ENCODE data around the gene DAB2IP. TPM values are rescaled to one million over a fixed set of nuclear protein-coding genes. Genes with fewer than 3 reads are reported as not detected.

DAB2IP gene
- total RNA-seq, 1 donor from 2014 or later, result 53.0 TPM

DNA sequence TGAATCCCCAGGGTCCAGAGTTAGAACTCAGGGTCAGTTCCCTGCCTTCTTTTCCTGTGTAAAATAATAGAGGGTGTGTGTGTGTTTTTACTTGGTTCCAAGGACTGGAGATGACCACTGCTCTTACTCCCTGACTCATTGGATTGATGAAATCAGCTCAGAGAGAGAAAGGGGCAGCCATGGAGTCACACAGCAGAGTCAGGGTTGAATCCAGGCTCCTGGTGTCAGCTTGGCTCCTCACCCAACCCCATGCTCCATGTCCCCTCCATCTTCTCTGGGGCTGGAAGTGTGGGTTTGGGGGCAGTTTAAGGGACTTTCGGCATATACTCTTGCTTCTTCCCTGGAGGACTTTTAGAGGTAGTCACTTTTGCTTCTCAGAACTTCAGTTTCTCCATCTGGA, 21.6 kb downstream of the DAB2IP start:
- intact Hi-C loops (cut with DNase I), result no loop called here
- no peak for DNase-seq (ENCODE audit: missing footprints)
- no peak for ATAC-seq

DNA sequence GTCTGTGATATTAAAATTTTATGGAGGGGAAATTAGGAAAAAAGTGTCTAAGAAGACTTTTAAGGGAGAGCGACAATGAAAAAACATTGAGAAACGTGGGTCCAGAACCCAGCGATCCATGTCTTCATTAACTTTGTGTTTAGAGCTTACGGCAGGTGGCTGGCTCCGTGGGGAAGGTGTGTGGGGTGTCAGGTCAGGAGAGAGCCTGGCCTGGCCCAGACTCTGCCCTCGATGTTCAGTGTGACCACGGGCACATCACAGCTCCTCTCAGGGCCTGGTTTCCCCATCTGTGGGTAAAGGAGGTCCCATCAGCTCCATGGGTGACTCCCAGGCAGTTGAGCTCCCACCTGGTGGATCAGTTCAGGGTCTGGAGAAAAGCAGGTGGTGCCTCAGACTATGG, 22.1 kb downstream of the DAB2IP start:
- intact Hi-C loops (cut with DNase I), result no loop called here
- no peak for ATAC-seq
- no peak for DNase-seq (ENCODE audit: missing footprints)

DNA sequence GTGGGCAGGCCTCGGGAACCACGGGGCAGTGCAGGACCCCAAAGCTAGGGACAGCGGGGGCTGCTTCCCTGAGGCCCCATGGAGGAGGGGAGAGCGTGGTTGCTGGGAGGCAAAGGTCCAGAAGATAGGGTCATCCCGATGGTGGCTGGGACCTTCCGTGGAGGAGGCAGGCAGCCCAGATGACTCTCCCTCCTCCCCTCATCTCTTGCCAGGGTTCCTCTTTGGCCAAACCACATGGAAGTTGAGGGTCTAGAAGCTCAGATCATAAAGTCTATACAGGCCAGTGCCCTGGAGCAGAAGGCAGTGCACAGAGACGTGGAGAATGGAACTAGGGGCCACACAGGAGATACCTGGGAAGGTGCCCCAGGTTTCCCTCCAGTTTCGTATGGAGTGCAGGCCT, 22.6 kb downstream of the DAB2IP start:
- no peak for DNase-seq (ENCODE audit: missing footprints)
- ATAC-seq, result no peak
- intact Hi-C loops (cut with DNase I), result no loop called here

DNA sequence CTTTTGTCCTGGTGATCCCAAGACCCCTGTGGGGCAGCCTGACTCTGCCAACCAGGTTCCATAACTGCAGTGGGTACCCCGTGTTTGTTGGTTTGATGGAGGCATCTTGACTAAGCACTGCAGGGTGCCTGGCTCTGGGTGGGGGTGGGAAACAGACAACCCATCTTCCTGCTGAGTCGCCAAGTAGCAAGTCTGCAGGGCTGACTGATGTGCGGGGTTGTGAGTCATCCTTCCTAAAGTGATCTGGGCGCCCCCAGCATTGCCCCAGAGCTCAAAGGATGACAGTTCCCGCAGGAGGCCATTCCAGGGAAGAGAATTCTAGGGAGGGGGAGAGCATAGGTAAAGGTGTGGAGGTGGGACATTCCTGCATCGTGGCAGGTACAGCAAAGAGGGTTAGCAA, 23.5 kb downstream of the DAB2IP start:
- ATAC-seq (no peak), DNase-seq (ENCODE audit: missing footprints) (peak; percentile 55)
- intact Hi-C loops (cut with DNase I), result no loop called here

DNA sequence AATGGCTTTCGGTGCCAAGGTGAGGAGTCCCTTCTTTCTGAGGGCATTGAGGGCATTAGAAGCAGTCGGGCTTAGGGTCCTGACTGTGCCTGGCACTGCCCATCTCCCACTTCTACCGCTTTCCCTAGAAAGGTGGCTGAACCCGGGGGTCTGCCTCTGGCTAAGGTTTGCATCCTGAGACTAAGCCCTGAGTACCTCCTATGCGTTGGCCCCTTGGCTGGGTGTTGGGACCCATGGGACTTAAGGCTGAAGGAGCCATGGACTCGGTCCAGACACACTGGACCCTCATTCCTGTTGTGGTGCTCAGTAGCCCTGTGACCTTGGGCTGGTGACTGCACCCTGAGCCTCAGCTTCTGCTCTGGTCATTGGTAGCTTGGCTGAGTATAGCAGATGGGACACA, 23.9 kb downstream of the DAB2IP start:
- intact Hi-C loops (cut with DNase I), result no loop called here
- DNase-seq (ENCODE audit: missing footprints) (peak; percentile 51), ATAC-seq (no peak)

DNA sequence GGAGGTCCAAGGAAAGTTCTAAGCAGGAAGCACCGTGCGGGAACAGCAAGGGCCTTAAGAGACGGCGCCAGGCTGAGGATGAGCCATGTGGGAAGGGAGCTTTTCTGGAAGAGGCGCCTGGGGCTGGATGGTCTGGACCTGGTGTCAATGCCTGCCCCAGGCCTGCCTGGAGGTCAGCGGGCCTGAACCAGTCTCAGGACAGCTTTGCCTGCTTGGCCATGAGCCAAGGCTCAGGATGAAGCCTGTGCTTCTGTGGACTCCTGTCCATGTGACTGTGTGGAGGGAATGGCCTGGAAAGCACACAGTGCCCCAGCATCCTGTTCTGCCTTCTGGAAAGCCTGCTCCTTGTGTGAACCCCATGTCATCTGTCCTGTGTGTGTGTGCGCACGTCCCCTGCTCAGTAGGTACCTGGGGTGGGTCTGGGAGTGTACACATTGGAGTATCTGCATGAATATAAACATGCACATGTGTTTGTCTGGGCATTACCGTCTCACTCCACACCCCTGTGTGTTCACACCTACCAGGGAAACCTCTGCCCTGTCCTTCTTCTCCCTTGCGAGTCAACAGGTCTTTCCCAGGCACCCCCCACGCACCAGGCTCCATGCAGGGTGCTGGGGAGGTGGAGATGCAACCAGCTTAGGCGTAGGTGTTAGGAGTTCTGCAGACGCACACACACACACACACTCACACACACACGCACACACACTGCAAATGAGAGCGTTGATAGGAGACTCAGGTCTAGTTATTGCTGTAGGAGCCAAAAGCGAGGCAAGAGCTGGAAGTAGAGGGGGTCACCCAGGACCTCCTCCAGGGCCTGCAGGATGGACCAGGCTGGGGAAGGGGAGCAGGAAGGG, 24.8 kb downstream of the DAB2IP start:
- intact Hi-C loops (cut with DNase I), result no loop called here
- peak; percentile 66 for DNase-seq (ENCODE audit: missing footprints)
- peak; percentile 58 for ATAC-seq

DNA sequence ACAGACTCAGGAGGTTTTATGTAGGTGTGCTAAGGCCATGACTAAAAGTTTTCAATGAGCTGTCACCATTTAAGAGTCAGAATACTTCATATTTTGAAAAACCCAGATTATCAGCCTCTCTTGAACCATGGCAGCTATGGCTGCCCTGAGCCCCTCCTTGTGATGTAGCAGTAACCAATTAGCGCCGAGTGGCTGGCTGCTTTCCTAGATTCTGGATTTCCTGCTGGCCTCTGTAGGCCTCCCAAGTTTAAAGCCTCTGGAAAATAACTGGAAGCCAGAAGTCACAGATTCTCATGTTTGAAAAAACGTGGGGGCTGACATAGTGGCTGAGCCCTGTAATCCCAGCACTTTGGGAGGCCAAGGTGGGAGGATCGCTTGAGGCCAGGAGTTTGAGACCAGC, 25.5 kb downstream of the DAB2IP start:
- DNase-seq (ENCODE audit: missing footprints) (peak; percentile 50), ATAC-seq (no peak)
- intact Hi-C loops (cut with DNase I), result no loop called here

DNA sequence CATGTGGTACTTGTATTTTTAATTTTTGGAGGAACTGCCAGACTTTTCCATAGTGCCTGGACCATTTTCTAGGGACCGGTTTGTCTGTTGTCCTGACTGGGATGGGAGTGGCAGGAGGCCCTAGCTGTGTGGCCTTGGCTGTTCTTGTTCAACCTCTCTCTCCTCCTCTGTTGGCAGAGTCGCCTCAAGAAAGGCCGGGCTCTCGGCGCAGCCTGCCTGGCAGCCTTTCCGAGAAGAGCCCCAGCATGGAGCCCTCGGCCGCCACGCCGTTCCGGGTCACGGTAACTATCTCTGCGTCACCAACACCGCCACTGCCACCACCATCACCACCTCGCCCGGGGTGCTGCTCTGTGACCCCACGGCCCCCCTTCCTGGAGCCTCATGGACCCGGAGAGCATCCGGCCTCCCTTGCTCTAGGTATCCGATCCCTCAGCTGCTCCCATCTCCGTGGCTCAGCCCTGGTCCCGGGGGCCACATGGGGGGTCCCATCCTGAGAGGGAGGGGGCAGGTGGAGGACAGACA, 27.1 kb downstream of the DAB2IP start:
- DNase-seq (ENCODE audit: missing footprints), result peak; percentile 40
- intact Hi-C loops (cut with DNase I), result no loop called here
- no peak for ATAC-seq

DNA sequence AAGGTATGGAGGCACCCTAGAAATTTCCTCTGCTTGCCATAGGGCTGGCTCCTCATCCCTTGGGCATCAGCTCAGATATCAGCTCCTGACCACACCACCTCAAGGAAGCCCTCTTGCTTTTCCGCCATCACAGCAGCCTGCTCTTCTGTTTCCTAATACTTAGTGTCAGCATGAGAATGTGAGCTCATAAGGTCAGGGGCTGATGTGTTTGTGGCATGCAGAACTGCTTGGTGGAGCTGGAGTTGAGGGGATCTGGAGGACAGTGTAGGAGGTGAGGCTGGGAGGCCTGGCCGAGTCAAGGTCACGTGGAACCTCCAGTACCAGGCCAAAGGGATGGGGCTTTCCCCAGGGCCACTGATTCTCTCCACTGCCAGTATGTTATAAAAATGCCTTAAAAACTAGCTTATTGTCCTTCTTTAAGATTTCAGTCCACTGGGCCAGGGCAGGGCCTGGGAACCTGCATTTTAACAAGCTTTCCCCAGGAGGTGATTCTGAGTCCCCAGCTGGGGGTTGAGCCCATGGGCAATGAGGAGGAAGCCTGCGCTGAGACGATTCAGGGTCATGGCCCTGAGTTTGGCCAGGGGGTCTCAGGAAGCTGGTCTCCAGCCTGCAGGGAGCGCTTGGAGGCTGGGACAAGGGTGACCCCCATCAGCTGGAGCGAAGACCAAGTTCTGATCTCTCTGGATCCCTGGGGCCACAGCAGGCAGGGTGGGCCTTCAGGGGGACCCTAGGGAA, 28.6 kb downstream of the DAB2IP start:
- DNase-seq (ENCODE audit: missing footprints), result no peak
- intact Hi-C loops (cut with DNase I), result loop anchor here (5.0 kb wide), 1 partner anchor 133 kb away; no protein-coding TSS in a partner anchor
- ATAC-seq, result no peak

DNA sequence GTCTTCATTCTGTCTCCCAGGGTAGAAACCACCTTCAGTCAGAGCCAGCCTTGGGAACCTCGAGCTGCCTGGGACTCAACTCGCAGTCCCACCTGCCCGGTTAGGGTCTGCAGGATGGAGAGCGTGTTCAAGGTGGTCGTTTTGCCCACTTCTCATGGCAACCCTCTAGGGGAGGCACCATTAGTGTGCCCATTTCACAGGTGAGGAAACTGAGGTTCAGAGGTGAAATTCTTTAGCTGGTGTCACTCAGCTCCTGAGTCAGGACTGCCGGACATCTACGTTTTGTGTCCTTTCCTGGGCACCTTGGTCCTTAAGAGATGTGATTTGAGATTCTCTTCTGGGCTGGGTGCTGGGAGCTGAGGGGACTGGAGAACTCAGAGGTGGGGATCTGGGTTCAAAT, 30.0 kb downstream of the DAB2IP start:
- ATAC-seq (no peak), DNase-seq (ENCODE audit: missing footprints) (no peak)
- intact Hi-C loops (cut with DNase I), result loop anchor here (5.0 kb wide), 1 partner anchor 134 kb away; no protein-coding TSS in a partner anchor

DNA sequence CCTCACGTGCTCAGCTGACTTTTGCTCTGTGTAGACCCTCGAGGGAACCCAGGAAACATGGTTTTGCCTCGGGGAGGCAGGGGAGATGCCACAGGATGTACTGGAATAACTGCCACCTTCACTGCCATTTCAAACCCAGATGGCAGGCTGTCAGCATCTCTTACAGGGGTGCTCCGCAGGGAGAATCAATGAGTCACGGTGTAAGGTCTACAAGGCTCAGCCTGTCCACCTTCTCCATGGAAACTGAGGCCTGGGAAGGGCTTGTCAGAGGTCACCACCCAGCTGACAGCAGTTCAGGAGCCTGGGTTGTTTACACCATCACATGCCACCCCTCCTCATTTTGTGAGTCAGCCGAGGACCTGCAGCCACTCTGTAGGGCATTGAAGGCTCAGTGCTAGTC, 30.8 kb downstream of the DAB2IP start:
- ATAC-seq, result no peak
- DNase-seq (ENCODE audit: missing footprints), result peak; percentile 45
- intact Hi-C loops (cut with DNase I), result loop anchor here (5.0 kb wide), 1 partner anchor 135 kb away; no protein-coding TSS in a partner anchor

DNA sequence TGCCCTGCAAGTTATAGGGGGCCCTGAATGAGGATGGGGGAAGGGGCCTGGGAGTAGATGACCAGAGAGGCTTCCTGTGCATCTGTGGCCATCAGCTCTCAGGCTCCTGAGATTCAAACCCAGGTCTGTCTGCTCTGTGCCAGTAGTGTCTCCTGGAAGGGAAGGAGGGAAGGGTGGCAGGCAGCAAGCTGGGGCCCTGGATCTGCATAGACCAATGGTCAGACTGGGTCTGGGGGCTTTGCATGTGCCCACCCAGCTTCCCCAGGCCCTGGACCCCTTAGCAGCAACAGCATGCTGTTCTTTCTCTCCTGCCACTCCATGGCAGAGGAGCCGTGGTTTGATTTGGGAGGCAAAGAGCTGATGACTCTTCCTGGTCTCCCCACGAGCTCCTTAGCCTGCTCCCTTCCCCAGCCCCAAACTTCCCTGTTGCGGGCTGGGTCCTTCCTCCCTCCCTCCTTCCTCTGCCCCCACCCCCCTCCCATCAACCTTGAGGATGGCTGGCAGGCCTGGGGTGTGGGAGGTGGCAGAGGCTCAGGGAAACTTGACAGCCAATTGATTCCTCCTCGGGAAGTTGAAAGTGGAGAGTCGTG, 31.6 kb downstream of the DAB2IP start:
- intact Hi-C loops (cut with DNase I), result loop anchor here (5.0 kb wide), 1 partner anchor 136 kb away; no protein-coding TSS in a partner anchor
- ATAC-seq, result no peak
- no peak for DNase-seq (ENCODE audit: missing footprints)

DNA sequence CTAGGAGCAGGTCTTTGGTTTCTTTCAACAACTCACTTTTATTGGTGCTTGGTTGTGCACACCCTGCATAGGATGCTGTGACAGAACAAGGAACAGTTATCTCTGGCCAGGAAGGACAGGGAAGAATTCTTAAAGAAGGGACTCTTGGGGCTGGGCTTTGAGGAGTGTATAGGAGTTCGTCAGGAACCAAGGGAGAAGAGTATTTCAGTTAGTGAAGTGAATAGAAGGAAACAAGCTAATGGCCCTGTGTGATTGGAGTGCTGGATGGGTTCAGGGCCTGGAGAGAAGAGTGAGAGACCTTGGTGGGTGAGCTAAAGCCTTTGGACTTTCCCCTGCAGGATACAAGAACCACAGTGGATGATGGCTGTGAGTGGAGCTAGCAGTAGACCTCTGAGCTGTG, 32.2 kb downstream of the DAB2IP start:
- ATAC-seq, result no peak
- intact Hi-C loops (cut with DNase I), result loop anchor here (5.0 kb wide), 1 partner anchor 136 kb away; no protein-coding TSS in a partner anchor
- no peak for DNase-seq (ENCODE audit: missing footprints)

DNA sequence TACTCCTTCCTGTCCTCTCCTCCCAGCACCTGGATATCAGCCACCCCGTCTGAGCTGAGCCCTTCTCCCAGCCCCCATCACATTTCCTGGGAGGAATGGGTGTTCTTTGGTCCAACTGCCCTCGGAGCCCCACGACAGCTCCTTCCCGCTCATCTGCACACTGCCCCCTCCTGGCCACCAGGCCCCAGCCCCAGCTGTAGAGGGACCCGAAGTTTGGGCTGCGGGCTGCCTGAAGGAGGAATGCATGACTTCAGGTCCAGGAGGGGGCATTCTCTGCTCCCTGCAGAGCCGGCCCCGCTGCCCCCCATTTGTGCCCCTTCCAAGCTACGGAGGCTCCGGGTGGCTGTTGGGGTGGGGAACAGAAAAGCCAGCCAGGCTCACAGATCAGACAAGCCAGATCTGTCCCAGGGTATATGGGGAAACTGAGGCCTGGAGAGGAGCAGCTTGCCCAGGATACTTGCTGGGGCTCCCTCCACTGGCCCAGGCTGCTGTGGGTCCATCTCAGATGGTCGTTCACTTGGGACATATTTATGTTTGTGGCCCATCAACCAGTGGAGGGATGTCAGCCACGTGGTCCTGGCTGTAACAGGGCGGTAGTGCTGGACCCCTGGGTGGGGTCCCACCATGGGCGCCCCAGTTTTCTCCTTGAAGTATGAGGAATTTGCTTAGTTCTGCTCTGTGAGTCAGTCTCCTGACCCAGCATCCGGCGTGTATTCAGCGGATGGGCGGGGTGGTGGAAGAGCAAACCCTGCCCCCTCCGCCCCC, 33.1 kb downstream of the DAB2IP start:
- intact Hi-C loops (cut with DNase I), result loop anchor here (5.0 kb wide), 1 partner anchor 137 kb away; no protein-coding TSS in a partner anchor
- ATAC-seq (no peak), DNase-seq (ENCODE audit: missing footprints) (peak; percentile 68)

DNA sequence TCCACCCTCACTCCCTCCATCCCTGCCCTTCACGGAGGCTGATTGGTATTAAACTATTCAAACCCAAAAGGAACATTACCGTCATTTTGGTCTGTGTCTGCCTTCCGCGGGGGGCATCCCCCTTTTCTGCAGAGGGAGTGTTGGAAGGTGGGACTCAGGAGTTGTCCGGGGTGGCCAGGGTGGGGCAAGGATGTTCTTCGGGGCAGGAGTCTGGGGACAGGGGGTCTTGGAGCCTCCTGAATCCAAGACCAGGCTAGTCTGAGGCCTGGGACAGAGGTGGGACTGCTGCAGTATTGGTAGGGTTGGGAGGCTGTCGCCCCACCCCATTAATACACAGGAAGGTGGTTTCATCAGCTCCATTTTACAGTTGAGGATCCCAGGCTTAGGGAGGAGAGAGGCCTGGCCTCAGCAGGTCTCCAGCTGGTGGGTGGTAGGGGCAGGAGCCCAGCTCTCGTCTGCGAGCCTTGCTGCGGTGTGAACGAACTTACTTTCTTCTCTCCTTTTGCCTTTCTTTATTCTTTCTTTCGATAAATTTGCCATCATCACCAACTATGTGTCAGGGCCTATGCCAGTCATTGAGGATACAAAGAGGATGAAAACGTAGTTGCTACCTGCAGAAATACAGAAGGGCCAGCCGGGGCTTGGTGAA, 33.8 kb downstream of the DAB2IP start:
- ATAC-seq (no peak), DNase-seq (ENCODE audit: missing footprints) (no peak)
- intact Hi-C loops (cut with DNase I), result no loop called here

DNA sequence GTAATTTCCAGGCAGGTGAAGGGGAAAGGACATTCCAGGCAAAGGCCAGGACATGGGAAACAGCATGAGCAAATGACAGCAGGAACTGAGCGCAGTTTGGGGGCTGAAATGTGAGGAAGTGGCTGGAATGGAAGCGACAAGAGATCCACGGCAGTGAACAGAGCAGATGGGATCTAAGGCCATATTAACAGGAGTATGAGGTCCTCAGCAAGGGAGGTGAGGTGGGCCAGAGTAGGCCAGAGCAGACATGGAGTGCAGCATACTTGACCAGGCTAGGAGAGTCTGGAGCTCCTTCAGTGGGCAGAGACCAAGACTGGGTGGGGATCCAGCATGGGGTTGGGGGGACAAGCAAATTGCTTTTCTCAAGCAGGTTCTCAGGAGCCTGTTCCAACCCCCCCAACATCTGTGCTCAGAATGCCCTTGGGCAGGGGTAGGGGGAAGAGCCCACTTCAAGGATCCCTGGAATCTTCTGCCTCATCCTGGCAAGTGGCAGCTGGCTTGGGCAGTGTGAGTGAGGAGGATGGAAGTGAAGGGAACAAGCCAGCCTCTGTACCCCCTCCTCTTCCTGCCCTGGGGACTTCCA, 34.5 kb downstream of the DAB2IP start:
- DNase-seq (ENCODE audit: missing footprints) (peak; percentile 48), ATAC-seq (no peak)
- intact Hi-C loops (cut with DNase I), result no loop called here

DNA sequence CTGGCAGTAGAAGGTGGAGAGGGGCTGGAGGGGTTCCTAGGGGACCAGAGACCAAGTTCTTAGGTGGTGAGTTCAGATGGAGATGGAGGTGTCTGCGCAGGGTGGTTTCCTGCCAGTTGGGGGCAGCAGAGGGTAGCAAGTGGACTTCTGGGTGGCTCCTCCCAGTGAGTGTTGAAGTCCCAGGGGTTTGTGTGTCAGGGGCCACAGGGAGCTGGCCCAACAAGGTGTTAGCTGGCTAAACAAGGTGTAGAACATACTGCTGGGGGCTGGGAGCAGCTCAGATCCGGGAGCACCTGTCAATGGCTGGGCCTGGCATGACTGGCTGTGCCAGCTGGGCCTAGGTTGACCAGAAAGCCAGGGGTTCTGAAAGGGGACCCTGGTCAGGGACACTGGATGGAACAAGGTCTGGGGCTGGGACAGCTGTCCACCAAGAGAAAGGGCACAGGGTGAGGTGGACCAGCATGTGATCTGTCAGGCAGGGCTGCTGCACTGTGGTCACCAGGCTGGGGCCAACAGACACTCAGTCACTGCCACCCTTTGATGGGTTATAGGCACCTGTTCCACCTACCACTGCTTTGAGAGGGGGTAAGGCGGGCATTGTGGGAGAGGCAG, 35.6 kb downstream of the DAB2IP start:
- ATAC-seq, result peak; percentile 77
- DNase-seq (ENCODE audit: missing footprints), result peak; percentile 82
- intact Hi-C loops (cut with DNase I), result loop anchor here (1.0 kb wide), 1 partner anchor 305 kb away; no protein-coding TSS in a partner anchor

Data from Right ventricle myocardium inferior (tissue), 1 donor.